Activated T-cell treated with anti-CD3 and anti-CD28 coated beads, Interleukin-2, amount 50 U/mL, for 4 hours (primary cell): ENCODE data around the gene TRMT112. TPM values are rescaled to one million over a fixed set of nuclear protein-coding genes. Genes with fewer than 3 reads are reported as not detected.

Experiments used
- ATAC-seq, 2 donors: fragments of 200-7000 bp; cut with Tn5 transposase; one replicate each; pipeline ENCODE4 v1.10.0; 2021
- DNase-seq: peaks from one replicate; pipeline ENCODE4 v3.0.0-alpha.2; 2020
- H3K27me3 Mint-ChIP-seq: one replicate; pipeline ENCODE4 v1.8.0; 2021; ENCODE audit warnings: low read depth, mixed read lengths
- H3K36me3 Mint-ChIP-seq: one replicate; pipeline ENCODE4 v1.8.0; 2022; ENCODE audit warnings: mixed read lengths; ENCODE audit not compliant: insufficient read depth
- H3K4me1 Mint-ChIP-seq: one replicate; pipeline ENCODE4 v1.8.0; 2021; ENCODE audit warnings: low read depth, mixed read lengths
- H3K4me3 Mint-ChIP-seq: one replicate; pipeline ENCODE4 v1.8.0; 2021; ENCODE audit warnings: mild to moderate bottlenecking, moderate library complexity, mixed read lengths
- H3K9me3 Mint-ChIP-seq: one replicate; pipeline ENCODE4 v1.8.0; 2021; ENCODE audit warnings: mixed read lengths
- total RNA-seq, 3 donors: library from RNA; stranded (reverse); gene quantifications; one replicate each; pipeline ENCODE4 v1.2.1, GENCODE V29; 2021

Gene TRMT112
- 100 to 1,000 TPM; 432 to 461 (median 438) TPM for total RNA-seq

GRCh38 chr11:64317325-64317960, at the start of gene TRMT112:
Gene TRMT112 (minus strand): TSS chr11:64317559. CDS start chr11:64317526, 33 bp downstream.
- H3K9me3 Mint-ChIP-seq, result no peaks in the 10 kb centered on the region
- peaks cover 17% of the 10 kb centered on the region for H3K36me3 Mint-ChIP-seq
- H3K27me3 Mint-ChIP-seq, result no peaks in the 10 kb centered on the region
- ATAC-seq, result peak; percentile 83
- peak within 1 kb of the TSS; percentile 94 for H3K4me3 Mint-ChIP-seq
- peak; percentile 89 for DNase-seq
- H3K4me1 Mint-ChIP-seq, result peaks cover 24% of the 10 kb centered on the region

- H3K4me3 Mint-ChIP-seq, result no peak overlapping the region
- no peak for ATAC-seq
- no peaks in the 10 kb centered on the region for H3K27me3 Mint-ChIP-seq
- no peaks in the 10 kb centered on the region for H3K4me1 Mint-ChIP-seq
- no peaks in the 10 kb centered on the region for H3K9me3 Mint-ChIP-seq
- peaks cover 32% of the 10 kb centered on the region for H3K36me3 Mint-ChIP-seq
- no peak for DNase-seq
Measured at GRCh38 chr11:64366751-64367150, 49.4 kb upstream of the TRMT112 start.

- H3K27me3 Mint-ChIP-seq, result no peaks in the 10 kb centered on the region
- H3K36me3 Mint-ChIP-seq, result peaks cover 30% of the 10 kb centered on the region
- ATAC-seq, result no peak
- H3K4me1 Mint-ChIP-seq, result peaks cover 6% of the 10 kb centered on the region
- DNase-seq, result no peak
- H3K4me3 Mint-ChIP-seq, result no peak overlapping the region
- no peaks in the 10 kb centered on the region for H3K9me3 Mint-ChIP-seq
Measured at GRCh38 chr11:64364911-64365310, 47.6 kb upstream of the TRMT112 start.

GRCh38 chr11:64364435-64364834, 47.1 kb upstream of the TRMT112 start:
- Mint-ChIP-seq H3K36me3 (peaks cover 28% of the 10 kb centered on the region), H3K27me3 (no peaks in the 10 kb centered on the region), H3K9me3 (no peaks in the 10 kb centered on the region), H3K4me3 (no peak overlapping the region), H3K4me1 (peaks cover 11% of the 10 kb centered on the region)
- ATAC-seq, result no peak
- no peak for DNase-seq

- no peak overlapping the region for H3K4me3 Mint-ChIP-seq
- H3K27me3 Mint-ChIP-seq, result no peaks in the 10 kb centered on the region
- DNase-seq, result no peak
- ATAC-seq, result no peak
- no peaks in the 10 kb centered on the region for H3K9me3 Mint-ChIP-seq
- H3K4me1 Mint-ChIP-seq, result peaks cover 20% of the 10 kb centered on the region
- peaks cover 22% of the 10 kb centered on the region for H3K36me3 Mint-ChIP-seq
Measured at GRCh38 chr11:64362339-64362738, 45.0 kb upstream of the TRMT112 start.

- Mint-ChIP-seq H3K27me3 (no peaks in the 10 kb centered on the region), H3K9me3 (no peaks in the 10 kb centered on the region), H3K36me3 (peaks cover 20% of the 10 kb centered on the region), H3K4me3 (no peak overlapping the region), H3K4me1 (peaks cover 22% of the 10 kb centered on the region)
- ATAC-seq, result no peak
- no peak for DNase-seq
Measured at GRCh38 chr11:64361659-64362058, 44.3 kb upstream of the TRMT112 start.

GRCh38 chr11:64360448-64360921, 43.1 kb upstream of the TRMT112 start:
- Mint-ChIP-seq H3K9me3 (no peaks in the 10 kb centered on the region), H3K36me3 (peaks cover 19% of the 10 kb centered on the region), H3K4me1 (peaks cover 24% of the 10 kb centered on the region), H3K4me3 (peak overlapping the region; percentile 85), H3K27me3 (no peaks in the 10 kb centered on the region)
- DNase-seq (no peak), ATAC-seq (no peak)

- peak; percentile 18 to 23 for ATAC-seq
- peaks cover 24% of the 10 kb centered on the region for H3K4me1 Mint-ChIP-seq
Measured at GRCh38 chr11:64359712-64360445, 42.5 kb upstream of the TRMT112 start.

GRCh38 chr11:64358907-64359711, 41.8 kb upstream of the TRMT112 start, which contains the start of gene RPS6KA4:
Gene RPS6KA4 (plus strand): TSS chr11:64359162. CDS start chr11:64359236, 74 bp downstream.
- DNase-seq (no peak), ATAC-seq (peak; percentile 85 to 90)
- H3K36me3 Mint-ChIP-seq, result peaks cover 15% of the 10 kb centered on the region
- H3K4me3 Mint-ChIP-seq, result peak within 1 kb of the TSS; percentile 85
- no peaks in the 10 kb centered on the region for H3K27me3 Mint-ChIP-seq
- no peaks in the 10 kb centered on the region for H3K9me3 Mint-ChIP-seq
- peaks cover 24% of the 10 kb centered on the region for H3K4me1 Mint-ChIP-seq

More at GRCh38 chr11:64359712-64360445, 42.5 kb upstream of the TRMT112 start:
- H3K4me3 Mint-ChIP-seq, result peak overlapping the region; percentile 85
- no peak for DNase-seq
- no peaks in the 10 kb centered on the region for H3K9me3 Mint-ChIP-seq
- H3K27me3 Mint-ChIP-seq, result no peaks in the 10 kb centered on the region
- peaks cover 19% of the 10 kb centered on the region for H3K36me3 Mint-ChIP-seq

GRCh38 chr11:64358536-64358906, 41.2 kb upstream of the TRMT112 start:
- ATAC-seq (no peak), DNase-seq (no peak)
- Mint-ChIP-seq H3K27me3 (no peaks in the 10 kb centered on the region), H3K36me3 (peaks cover 12% of the 10 kb centered on the region), H3K4me3 (peak overlapping the region; percentile 64), H3K9me3 (no peaks in the 10 kb centered on the region), H3K4me1 (peaks cover 24% of the 10 kb centered on the region)

- H3K4me3 Mint-ChIP-seq, result peak overlapping the region; percentile 64
- H3K27me3 Mint-ChIP-seq, result no peaks in the 10 kb centered on the region
- peaks cover 10% of the 10 kb centered on the region for H3K36me3 Mint-ChIP-seq
- peaks cover 24% of the 10 kb centered on the region for H3K4me1 Mint-ChIP-seq
- DNase-seq (peak; percentile 51), ATAC-seq (peak in 1 of 2 donors; percentile 60)
- no peaks in the 10 kb centered on the region for H3K9me3 Mint-ChIP-seq
Measured at GRCh38 chr11:64357904-64358535, 40.7 kb upstream of the TRMT112 start.

GRCh38 chr11:64357446-64357845, 40.1 kb upstream of the TRMT112 start:
- H3K4me3 Mint-ChIP-seq, result no peak overlapping the region
- no peaks in the 10 kb centered on the region for H3K9me3 Mint-ChIP-seq
- no peaks in the 10 kb centered on the region for H3K27me3 Mint-ChIP-seq
- peaks cover 8% of the 10 kb centered on the region for H3K36me3 Mint-ChIP-seq
- no peak for DNase-seq
- no peak for ATAC-seq
- peaks cover 24% of the 10 kb centered on the region for H3K4me1 Mint-ChIP-seq

GRCh38 chr11:64356498-64357411, 39.4 kb upstream of the TRMT112 start:
- Mint-ChIP-seq H3K27me3 (no peaks in the 10 kb centered on the region), H3K36me3 (peaks cover 3% of the 10 kb centered on the region), H3K9me3 (no peaks in the 10 kb centered on the region), H3K4me3 (peak overlapping the region; percentile 20), H3K4me1 (peaks cover 24% of the 10 kb centered on the region)
- no peak for DNase-seq
- ATAC-seq, result no peak
